Activated CD4-positive, alpha-beta T cell treated with anti-CD3 and anti-CD28 coated beads, Interleukin-10, Interleukin-2, amounts not matched to agents 100 ng/mL and 50 ng/mL, durations not matched to agents 16 hours and 8 hours (primary cell): Measurements from ENCODE around the gene STAM.
A peak's percentile ranks its signal among the peaks of the same experiment; 100 is the strongest.

Experiments
- DNase-seq: peaks from one replicate; pipeline ENCODE4 v3.0.0-alpha.2; 2020

The STAM gene

DNA sequence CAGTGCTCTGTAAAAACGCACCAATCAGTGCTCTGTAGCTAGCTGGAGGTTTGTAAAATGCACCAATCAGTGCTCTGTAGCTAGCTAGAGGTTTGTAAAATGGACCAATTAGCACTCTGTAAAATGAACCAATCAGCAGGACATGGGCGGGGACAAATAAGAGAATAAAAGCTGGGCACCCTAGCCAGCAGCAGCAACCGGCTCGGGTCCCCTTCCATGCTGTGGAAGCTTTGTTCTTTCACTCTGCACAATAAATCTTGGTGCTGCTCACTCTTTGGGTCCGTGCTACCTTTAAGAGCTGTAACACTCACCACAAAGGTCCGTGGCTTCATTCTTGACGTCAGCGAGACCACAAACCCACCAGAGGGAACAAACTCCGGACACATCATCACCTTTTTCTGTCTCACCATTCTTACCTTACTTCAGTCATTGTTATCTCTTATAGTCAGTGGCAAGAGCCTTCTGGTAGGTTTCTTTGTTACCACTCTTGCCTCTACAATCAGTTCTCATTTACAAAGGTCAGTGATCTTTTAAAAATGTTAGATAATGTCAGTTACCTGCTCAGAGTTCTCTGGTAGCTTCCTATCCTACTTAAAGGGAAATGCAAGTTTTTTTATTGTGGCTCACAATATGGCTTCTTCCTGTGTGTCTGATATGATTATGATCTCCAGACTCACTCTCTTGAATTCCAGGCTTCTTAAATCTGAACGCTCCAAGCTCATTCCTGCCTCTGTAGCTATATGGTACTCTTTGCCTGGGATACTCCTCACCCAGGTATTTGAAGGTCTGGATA lies 4.5 kb downstream of the STAM start:
- peak; percentile 72 for DNase-seq

DNA sequence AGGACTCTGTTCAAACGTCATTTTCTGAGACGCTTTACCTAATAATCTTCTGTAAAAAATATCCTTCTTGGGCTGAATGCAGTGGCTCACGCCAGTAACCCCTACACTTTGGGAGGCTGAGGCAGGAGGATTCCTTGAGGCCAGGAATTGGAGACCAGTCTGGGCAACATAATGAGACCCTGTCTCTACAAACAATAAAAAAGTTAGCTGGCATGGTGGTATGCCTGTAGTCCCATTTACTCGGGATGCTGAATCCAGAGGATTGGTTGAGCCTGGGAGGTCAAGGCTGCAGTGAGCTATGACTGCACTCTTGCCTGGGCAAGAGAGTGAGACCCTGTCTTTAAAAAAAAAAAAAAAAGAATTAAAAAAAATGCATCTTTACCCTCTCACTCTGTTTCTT lies 5.1 kb downstream of the STAM start:
- DNase-seq: no peak

DNA sequence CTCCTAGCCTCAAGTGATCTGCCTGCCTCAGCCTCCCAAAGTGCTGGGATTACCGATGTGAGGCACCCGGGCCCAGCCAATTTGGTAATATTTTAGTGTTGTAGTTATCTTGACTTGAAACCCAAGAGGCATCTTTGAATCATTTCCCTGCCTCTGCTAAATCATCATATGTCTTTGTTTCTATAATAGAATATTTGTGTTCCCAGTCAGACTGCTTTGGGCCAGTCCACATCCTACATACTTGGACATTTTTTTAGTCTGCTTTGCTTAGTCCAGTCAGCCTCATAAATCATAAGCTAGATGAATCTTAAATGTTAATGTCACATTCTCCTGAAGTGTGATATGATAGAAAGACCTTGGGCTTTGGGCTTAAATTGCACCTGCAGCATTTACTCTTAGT lies 5.9 kb downstream of the STAM start:
- DNase-seq: no peak

GRCh38 chr10:17650416-17650815 lies 6.5 kb downstream of the STAM start:
- DNase-seq: no peak

DNA sequence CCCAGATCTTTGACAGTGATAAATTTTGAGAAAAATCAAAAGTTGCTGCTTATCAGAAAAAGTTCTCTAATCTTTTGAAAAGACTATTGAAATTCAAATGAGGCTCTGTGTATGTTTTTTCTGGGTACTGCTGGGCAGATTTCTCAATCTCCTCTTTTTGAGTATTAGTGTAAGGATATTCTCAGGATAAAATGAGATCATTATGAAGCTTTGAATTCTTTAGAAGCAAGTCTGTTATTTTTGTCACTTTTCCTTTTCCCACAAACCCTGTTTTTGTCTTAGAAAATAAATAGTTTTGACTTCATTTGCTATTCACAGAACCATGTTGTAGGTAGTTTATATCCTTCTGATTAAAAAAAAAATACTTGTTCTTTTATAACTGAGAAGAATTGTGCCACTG lies 7.9 kb downstream of the STAM start:
- DNase-seq: no peak

GRCh38 chr10:17652585-17652984 lies 8.6 kb downstream of the STAM start:
- peak; percentile 26 for DNase-seq

GRCh38 chr10:17655009-17655408 lies 11.1 kb downstream of the STAM start:
- no peak for DNase-seq

DNA sequence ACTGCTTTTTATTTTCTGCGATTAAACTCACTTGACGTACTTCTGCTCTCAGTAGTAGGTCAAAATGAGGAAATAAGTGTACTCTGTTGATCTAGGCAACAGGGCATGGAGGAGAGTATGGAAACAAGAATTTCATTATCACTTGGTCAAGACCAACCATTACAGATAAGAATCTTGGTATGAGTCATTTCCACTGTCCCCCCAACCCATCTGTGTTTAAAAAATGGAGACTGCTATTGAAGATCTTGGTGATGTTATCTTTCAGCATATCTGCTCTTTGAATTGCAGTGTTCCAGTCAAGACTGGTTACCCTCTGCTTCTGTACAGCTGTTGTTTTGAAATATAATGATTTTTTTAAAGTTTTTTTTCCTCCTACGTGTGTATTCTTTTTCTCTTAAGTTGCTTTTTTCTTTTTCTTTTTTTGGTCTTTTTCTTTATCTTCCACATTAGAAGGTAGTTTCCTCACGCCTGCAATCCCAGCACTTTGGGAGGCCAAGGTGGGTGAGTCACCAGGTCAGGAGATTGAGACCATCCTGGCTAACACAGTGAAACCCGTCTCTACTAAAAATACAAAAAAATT lies 11.7 kb downstream of the STAM start:
- DNase-seq: peak; percentile 73

DNA sequence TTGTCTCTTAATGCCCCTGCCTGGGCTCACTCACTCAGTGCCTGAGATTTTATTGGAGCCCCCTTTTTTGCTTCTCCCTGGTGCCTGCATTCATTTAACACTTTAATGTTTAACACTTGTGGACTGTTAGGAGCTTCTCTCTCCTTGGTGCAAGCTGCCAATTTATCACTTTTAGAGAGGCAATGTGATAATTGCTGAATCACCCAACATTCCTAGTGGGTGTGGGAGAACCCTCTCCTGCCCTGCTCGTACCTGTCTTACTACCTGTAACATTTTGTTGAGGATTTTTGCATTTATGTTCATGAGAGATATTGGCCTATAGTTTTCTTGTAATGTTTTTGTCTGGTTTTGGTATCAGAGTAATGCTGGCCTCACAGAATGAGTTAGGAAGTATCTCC lies 13.2 kb downstream of the STAM start:
- no peak for DNase-seq

- no peak for DNase-seq
Observed at GRCh38 chr10:17659365-17659764, 15.4 kb downstream of the STAM start.

- no peak for DNase-seq
Observed at GRCh38 chr10:17660921-17661320, 17.0 kb downstream of the STAM start.

GRCh38 chr10:17661510-17661909 lies 17.6 kb downstream of the STAM start:
- no peak for DNase-seq

DNA sequence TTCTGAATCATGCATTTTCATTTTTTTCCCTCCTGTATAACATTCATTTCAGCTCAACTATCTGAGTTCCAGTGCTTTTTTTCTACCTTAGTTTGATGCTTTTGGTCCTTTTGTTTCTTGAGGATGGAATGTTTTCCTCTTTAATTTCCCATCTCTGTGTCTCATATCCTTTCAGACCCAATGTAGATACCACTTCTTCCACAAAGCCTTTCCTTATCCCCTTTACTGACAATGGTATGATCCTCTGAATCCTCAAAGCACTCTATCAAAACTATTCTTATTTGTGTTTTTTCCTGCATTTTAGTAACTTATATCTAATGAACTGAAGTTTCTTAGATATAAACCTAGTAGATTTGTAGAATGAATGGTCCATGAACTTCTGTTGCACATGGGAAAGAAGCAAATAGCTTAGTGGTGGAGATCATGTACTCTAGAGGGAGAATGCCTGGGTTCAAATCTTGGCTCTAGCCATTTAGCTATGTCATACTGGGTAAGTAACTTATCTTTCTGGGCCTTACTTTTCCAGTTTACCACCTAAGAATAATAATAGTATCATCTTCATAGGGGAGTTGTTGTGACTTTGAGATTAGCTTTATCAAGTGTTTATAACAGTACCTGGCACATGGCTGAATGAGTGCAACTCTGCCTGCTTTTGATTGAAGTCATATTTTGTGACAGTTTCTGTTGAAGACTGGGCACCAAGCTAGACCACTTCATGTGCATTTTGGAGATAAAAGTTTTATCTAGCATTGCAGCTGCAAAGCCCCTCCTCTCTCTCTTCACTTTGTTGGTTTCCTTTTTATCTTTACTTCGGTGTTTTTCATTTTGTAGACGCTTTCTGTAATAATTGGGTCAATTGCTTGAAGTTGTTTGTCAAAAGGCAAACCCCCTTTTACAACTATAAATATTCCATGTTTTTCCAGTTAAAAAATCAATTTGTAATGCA lies 18.5 kb downstream of the STAM start:
- DNase-seq: no peak

DNA sequence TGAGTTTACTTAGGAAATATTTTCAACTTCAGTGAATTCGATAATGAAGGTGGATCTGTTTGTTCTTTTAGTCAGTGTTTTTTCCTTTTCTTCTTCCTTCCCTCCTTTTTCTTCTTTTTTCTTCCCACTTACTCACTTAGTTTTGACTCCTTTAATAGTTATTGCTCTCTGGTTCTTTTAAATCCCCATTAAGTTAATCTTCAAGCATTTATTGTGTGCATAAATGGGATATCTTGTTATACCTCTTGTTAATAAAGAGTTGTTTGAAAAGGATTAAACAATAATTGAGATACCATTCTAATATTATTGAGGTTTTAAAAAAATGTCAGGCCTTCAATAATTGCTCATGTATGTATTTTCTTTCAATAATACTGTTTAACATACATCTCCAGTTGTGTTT lies 19.5 kb downstream of the STAM start:
- DNase-seq: no peak

DNA sequence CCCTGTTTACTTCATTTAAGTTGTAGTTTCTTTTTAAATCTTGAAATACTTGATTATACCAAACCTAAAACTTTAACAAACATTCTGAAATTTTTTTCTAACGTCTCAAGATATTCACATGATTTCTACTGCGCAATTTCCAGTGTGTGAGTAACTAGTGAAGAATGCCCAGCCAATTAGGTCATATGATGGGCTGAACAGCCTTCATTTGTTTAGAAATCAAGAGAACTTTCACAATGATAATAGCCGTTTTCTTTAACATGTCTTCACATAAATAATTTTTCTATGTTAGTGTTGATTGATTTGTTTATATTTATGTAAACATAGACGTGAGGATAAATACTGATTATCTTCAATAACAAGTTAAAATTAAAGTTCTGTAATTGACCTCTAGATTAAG lies 21.8 kb downstream of the STAM start:
- no peak for DNase-seq

- DNase-seq: peak; percentile 28
Observed at GRCh38 chr10:17668435-17669184, 24.7 kb downstream of the STAM start.

GRCh38 chr10:17669185-17669872 lies 25.4 kb downstream of the STAM start:
- peak; percentile 77 for DNase-seq

GRCh38 chr10:17671307-17671706 lies 27.4 kb downstream of the STAM start:
- DNase-seq: no peak

- peak; percentile 43 for DNase-seq
Observed at GRCh38 chr10:17673471-17674061, 29.6 kb downstream of the STAM start.

DNA sequence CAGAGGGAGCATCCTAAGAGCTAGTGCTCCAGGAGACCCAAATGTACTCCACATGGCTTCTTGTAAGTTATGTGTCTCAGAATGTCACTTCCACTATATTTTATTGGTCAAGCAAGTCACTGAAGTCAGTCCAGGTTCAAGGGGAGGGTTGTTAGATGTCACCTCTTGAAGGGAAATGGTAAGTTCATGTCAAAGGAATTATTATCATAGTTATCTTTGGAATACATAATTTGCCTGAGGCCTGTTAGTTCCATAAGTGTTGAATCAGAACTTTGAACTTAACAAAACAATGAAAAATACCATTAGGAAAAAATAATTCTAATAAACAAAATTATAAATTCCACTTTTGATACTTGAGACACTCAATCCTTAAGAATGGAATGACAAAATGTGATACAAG lies 30.6 kb downstream of the STAM start:
- no peak for DNase-seq

GRCh38 chr10:17675638-17676037 lies 31.7 kb downstream of the STAM start:
- DNase-seq: no peak

- no peak for DNase-seq
Observed at GRCh38 chr10:17676919-17677318, 33.0 kb downstream of the STAM start.
